Mesodermal cell (in vitro differentiated cells): ENCODE measurements around the gene KLHL26.

Experiments
- H3K27ac ChIP-seq: 2 replicates; pipeline ENCODE4 v1.7.0; 2013; ENCODE audit warnings: mild to moderate bottlenecking, low read depth, low read length, moderate library complexity; ENCODE audit not compliant: severe bottlenecking
- H3K36me3 ChIP-seq: 2 replicates; pipeline ENCODE4 v1.7.1; 2013; ENCODE audit warnings: mild to moderate bottlenecking, low read length, moderate library complexity; ENCODE audit not compliant: control insufficient read depth, insufficient read depth
- H3K4me1 ChIP-seq: one replicate; pipeline ENCODE4 v1.7.1; 2013; ENCODE audit warnings: mild to moderate bottlenecking, low read length; ENCODE audit not compliant: insufficient read depth, control insufficient read depth, poor library complexity, severe bottlenecking
- H3K4me3 ChIP-seq: 2 replicates; pipeline ENCODE4 v1.7.0; 2013; ENCODE audit warnings: low read length, control low read depth, mild to moderate bottlenecking; ENCODE audit not compliant: insufficient read depth, poor library complexity, severe bottlenecking; ENCODE audit errors: extremely low read depth
- H3K9me3 ChIP-seq: 2 replicates; pipeline ENCODE4 v1.7.1; 2013; ENCODE audit warnings: mild to moderate bottlenecking, low read length, moderate library complexity; ENCODE audit not compliant: control insufficient read depth
- WGBS, 2 experiments: methylation state at CpG; one replicate each; pipeline ENCODE4 v1.1.5; 2013; ENCODE audit warnings: missing lambda C conversion rate in 2 of 2; ENCODE audit not compliant: insufficient coverage in 2 of 2; 5-methylcytosine and 5-hydroxymethylcytosine counted together

The KLHL26 gene

DNA sequence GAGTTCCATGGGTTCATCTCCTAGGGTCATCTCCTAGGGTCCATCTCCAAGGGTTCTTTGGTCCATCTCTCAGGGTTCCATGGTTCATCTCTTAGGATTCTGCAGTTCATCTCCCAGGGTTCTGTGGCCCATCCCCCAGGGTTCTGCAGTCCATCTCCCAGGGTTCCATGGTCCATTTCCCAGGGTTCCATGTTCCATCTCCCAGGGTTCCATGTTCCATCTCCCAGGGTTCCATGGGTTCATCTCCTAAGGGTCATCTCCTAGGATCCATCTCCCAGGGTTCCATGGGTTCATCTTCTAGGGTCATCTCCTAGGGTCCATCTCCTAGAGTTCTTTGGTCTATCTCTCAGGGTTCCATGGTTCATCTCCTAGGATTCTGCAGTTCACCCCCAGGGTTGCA lies 19.3 kb upstream of the KLHL26 start:
- H3K27ac ChIP-seq: no peak overlapping the region
- no peaks in the 10 kb centered on the region for H3K36me3 ChIP-seq
- H3K4me1 ChIP-seq: peaks cover 14% of the 10 kb centered on the region
- H3K9me3 ChIP-seq: no peaks in the 10 kb centered on the region
- no peak overlapping the region for H3K4me3 ChIP-seq

DNA sequence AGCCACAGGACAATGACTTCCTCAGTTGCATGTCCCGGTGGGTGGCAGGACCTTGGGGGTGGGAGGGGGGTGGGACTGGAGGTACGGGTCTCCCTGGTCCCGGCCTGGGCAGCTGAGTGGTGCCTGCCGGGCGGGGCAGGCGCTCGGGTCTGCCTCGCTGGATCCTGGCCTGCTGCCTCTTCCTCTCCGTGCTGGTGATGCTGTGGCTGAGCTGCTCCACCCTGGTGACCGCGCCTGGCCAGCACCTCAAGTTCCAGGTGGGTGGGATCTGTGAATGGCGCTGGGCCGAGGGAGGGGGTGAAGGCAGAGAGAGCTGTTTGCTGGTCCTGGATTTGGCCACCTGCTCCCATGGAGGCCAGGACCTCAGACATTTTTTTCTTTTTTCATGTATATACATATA lies 18.6 kb upstream of the KLHL26 start:
- 94 to 100% methylated on average over 4 to 6 of the region's 13 CpGs for WGBS, 2 experiments
- Histone ChIP-seq H3K4me3 (no peak overlapping the region), H3K4me1 (peaks cover 8% of the 10 kb centered on the region), H3K27ac (no peak overlapping the region), H3K36me3 (no peaks in the 10 kb centered on the region), H3K9me3 (no peaks in the 10 kb centered on the region)

DNA sequence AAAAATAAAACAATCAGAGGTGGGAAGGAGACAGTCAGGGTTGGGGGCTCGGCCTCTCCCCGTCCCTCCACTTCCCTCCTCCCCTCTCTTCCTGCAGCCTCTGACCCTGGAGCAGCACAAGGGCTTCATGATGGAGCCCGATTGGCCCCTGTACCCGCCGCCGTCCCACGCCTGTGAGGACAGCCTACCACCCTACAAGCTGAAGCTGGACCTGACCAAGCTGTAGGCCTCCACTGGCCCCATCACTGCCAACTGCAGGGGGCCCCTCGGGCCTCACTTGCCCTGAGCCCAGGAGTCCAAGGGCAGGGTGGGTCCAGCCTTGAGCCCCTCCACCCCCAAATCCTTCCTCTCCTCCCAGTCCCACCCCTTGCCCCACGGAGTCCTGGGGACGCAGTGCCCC lies 16.5 kb upstream of the KLHL26 start:
- H3K9me3 ChIP-seq: no peaks in the 10 kb centered on the region
- WGBS, 2 experiments: 81 to 88% methylated on average over 4 to 8 of the region's 10 CpGs
- no peak overlapping the region for H3K4me3 ChIP-seq
- no peaks in the 10 kb centered on the region for H3K36me3 ChIP-seq
- no peak overlapping the region for H3K27ac ChIP-seq
- H3K4me1 ChIP-seq: no peaks in the 10 kb centered on the region

DNA sequence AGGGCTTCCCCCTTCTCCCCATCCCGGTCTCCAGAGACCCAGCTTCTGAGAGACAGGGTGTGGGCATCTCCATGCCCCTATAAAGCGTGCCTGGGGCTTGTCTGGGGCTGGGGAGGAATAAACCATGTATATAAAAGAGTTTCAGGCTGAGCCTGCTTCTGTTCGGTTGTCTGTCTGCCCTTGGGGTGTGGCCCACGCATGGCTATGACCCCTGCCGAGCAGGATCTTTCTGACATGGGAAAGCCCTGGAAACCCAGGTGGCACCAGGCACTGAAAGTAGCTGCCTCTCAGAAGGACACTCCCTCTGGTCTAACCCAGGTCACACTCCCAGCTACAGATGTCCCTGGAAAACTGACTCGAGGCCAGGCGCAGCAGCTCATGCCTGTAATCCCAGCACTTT lies 15.9 kb upstream of the KLHL26 start:
- H3K4me1 ChIP-seq: no peaks in the 10 kb centered on the region
- WGBS, 2 experiments: 69 to 93% methylated on average over 3 to 4 of the region's 7 CpGs
- no peaks in the 10 kb centered on the region for H3K9me3 ChIP-seq
- H3K27ac ChIP-seq: no peak overlapping the region
- no peaks in the 10 kb centered on the region for H3K36me3 ChIP-seq
- H3K4me3 ChIP-seq: no peak overlapping the region

DNA sequence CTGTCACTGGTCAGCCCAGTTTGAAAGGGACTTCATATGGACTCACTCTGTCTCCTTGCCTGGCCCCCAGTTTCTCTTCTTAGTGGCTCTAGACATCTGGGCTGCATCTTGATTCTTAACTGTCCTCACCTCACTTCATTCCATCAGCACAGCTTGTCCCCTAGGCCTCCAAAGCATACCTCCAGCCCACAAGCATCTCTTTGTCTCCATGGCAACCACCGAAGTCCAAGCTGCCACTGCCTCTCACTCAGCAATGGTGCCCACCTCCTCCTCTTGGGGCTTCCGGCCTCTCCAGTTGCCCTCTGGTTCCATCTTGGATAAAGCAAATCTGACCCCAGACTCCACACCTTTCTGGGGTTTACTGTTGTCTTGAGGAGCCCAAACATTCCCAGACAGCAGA lies 9.9 kb upstream of the KLHL26 start:
- 63 to 74% methylated on average over 1 to 2 of the region's 2 CpGs for WGBS, 2 experiments

DNA sequence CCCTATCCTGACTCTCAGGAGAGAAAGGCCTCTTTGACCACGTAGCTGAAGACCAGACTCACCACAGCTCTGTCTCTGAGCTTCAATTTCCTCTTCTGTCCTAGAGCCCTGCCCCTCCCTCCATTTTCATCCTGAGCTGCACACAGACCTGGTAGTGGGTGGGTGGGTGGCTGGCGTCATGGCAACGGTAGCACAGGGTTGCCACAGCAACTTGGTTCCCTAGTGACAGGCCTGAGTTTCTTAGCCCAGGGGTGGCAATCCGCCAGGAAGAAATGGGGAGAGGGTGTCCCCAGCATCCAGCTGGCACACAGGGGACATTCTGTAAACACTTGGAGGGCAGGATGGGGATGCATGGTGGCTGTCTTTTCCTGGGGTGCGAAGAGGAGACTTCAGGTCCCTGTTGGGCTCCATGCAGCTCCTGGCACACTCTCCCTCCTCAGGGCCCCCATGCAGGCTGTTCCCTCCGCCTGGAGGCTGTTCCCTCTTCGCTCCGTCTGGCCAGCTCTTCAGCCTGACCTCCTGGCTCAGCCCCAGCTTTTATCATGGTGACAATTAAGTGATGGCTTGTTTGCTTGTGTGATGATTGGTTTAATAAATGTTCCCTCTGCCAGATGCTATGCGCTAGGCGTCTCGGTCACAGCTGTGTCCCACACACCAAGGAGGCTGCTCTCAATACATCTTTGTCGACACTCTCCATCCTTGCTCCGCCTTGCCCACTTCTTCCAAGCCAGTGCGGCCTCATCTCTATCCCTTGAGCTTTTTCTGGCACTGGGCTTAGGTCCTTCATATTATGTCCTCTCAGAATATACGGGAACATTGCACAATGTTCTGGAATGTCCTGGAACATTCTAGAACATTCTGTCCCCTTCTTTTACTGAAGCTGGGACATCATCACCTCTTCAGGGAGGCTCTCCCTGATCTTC lies 7.4 kb upstream of the KLHL26 start:
- Histone ChIP-seq H3K9me3 (no peaks in the 10 kb centered on the region), H3K27ac (no peak overlapping the region), H3K4me3 (no peak overlapping the region), H3K4me1 (no peaks in the 10 kb centered on the region), H3K36me3 (no peaks in the 10 kb centered on the region)
- 80 to 93% methylated on average over 10 to 12 of the region's 15 CpGs for WGBS, 2 experiments

More for the DNA sequence above, 9.9 kb upstream of the KLHL26 start:
- Histone ChIP-seq H3K4me1 (no peaks in the 10 kb centered on the region), H3K4me3 (no peak overlapping the region), H3K36me3 (no peaks in the 10 kb centered on the region), H3K9me3 (no peaks in the 10 kb centered on the region), H3K27ac (no peak overlapping the region)

DNA sequence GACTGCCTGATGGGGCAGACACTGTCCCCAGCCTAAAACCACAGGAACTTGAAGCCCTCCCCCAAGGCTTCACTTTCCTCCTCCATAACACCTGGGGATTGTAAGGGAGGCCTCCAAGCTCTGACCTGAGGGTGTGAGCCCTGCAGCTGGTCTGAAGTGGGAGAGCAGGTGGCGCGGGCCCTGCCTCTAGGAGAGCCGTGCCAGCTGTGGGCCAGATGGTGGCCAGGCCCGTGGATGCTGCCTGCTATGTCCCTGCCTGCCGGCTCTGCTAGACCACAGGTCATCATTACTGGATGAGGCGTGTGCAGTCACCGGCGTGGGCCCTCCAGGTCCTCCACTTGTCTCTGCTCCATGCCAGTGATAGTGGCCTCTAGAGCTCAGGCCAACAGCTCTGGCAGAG lies 3.5 kb upstream of the KLHL26 start:
- peaks cover 6% of the 10 kb centered on the region for H3K4me1 ChIP-seq
- no peaks in the 10 kb centered on the region for H3K36me3 ChIP-seq
- no peak overlapping the region for H3K27ac ChIP-seq
- H3K9me3 ChIP-seq: no peaks in the 10 kb centered on the region
- WGBS, 2 experiments: 83 to 86% methylated on average over 8 of the region's 8 CpGs
- no peak overlapping the region for H3K4me3 ChIP-seq

DNA sequence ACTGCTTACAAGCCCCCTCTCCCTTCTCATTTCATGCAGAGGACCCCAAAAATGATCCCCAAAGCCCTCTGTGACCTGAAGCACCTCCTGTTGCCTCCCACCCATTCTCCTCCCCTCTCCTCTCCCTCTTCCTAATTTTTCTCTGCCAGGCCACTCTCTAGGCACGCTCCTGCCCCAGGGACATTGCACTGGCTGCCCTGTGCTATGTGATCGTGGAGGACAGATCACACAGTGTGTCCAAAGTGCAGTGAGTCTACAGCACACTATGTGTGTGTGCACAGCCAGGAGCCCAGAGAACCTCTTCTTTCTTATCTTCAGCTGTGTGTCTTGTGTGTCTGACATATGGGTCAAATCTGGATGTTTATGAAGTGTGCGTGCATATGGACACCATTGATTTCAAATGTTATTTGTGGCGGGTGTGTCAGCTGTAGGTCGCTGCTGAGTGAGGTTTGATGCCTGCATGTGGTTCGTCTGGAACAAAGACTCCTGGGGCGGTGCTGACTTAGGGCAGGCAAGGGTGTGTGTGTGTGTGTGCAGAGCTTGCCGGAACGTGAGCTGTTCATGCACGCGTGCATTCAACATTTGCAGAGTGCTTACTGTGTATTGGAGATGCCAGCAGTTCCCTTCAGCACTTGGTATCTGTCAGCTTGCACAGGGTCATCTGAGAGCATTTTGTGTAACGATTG lies 2.1 kb upstream of the KLHL26 start:
- Histone ChIP-seq H3K4me1 (peaks cover 6% of the 10 kb centered on the region), H3K4me3 (no peak overlapping the region), H3K9me3 (no peaks in the 10 kb centered on the region), H3K36me3 (no peaks in the 10 kb centered on the region), H3K27ac (no peak overlapping the region)
- 78 to 93% methylated on average over 9 of the region's 12 CpGs for WGBS, 2 experiments

DNA sequence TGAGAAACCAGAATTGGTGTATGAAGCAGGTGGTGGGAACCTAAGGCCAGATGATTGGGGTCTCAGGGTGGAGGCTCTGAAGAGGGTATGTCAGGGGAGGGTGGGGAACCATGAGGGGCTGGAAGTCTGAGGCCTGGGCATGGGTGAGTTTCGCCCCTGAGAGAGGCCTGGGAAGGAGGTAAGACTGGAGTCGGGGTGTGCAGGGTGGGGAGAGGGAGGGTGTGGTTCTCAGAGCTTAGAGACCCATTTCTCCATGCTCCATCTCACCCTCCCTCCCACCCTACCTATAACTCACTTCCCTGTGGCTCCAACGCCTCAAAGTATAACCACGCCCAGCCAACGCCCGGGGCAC lies 1.0 kb upstream of the KLHL26 start:
- H3K9me3 ChIP-seq: no peaks in the 10 kb centered on the region
- peaks cover 6% of the 10 kb centered on the region for H3K4me1 ChIP-seq
- no peaks in the 10 kb centered on the region for H3K36me3 ChIP-seq
- WGBS, 2 experiments: 5 to 10% methylated on average over 3 to 4 of the region's 6 CpGs
- H3K27ac ChIP-seq: no peak overlapping the region
- peak overlapping the region; percentile 79 for H3K4me3 ChIP-seq

DNA sequence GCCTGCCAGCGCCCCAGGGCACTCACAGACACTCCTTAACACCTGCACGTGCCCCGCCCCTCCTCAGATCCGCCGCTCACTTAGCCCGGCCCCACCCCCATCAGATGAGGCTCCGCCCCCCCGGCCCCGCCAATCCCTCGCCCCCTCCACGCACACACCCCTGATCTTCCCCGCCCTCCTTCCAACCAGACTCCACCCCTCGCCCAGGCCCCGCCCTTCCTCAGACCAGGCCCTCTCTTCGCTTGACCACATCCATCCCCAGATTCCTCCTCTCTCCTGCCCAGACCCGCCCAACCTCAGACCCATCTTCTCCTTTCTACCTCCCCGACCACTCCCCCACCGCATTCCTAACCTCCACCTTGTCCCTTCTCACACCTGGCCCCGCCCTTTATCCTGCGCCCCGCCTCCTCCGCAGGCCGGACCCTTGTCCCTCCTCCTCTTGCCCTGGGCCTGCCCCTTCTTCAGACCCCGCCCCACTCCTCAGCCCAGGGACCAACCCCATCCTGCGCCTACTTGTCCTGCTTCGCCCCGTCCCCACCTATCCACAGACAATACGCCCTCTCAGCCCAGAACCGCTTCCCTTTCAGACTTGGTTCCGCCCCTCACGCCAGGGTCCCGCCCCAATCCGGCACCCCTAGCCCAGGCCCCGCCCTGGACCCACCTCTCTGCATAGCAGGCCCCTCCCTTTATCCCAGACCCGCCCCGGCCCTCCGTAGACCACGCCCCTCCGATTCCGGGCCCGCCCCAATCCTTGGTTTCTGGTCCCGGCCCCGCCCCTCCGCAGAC lies 452 bp upstream of the KLHL26 start:
- Histone ChIP-seq H3K36me3 (no peaks in the 10 kb centered on the region), H3K27ac (no peak overlapping the region), H3K9me3 (no peaks in the 10 kb centered on the region), H3K4me3 (peak overlapping the region; percentile 79), H3K4me1 (peaks cover 6% of the 10 kb centered on the region)
- WGBS, 2 experiments: 1% methylated on average over 25 to 27 of the region's 44 CpGs
